ENCODE data around the gene C11orf42.
"Not testable (repeated sequence)": the region's sequence is repeated elsewhere in the genome, so short reads cannot be mapped to it uniquely, and the experiment has no call there.

C11orf42 gene

GRCh38 chr11:6234387-6235107, 29.2 kb downstream of the C11orf42 start, which contains the start of gene FHIP1B:
FHIP1B (minus strand) TSS chr11:6234636; CDS start chr11:6224516, 10,120 bp downstream.
- no peaks in the 10 kb centered on the region for H3K27me3 Mint-ChIP-seq
- H3K4me3 Mint-ChIP-seq = peak within 1 kb of the TSS; percentile 93
- H3K4me1 Mint-ChIP-seq = peaks cover 41% of the 10 kb centered on the region
- peak within 1 kb of the TSS; percentile 88 for H3K27ac Mint-ChIP-seq
- ATAC-seq (peak; percentile 94), DNase-seq (peak; percentile 98)
- H3K36me3 Mint-ChIP-seq (ENCODE audit: low read depth) = no peaks in the 10 kb centered on the region
- H3K9me3 Mint-ChIP-seq = no peaks in the 10 kb centered on the region

- Mint-ChIP-seq H3K36me3 (ENCODE audit: low read depth) (no peaks in the 10 kb centered on the region), H3K27ac (no peak overlapping the region), H3K9me3 (no peaks in the 10 kb centered on the region), H3K4me1 (peaks cover 21% of the 10 kb centered on the region), H3K27me3 (peaks cover 4% of the 10 kb centered on the region), H3K4me3 (no peak overlapping the region)
- ATAC-seq = no peak
- DNase-seq = no peak
These were observed 31.9 kb downstream of the C11orf42 start for GRCh38 chr11:6237266-6237665.

- Mint-ChIP-seq H3K36me3 (ENCODE audit: low read depth) (no peaks in the 10 kb centered on the region), H3K9me3 (no peaks in the 10 kb centered on the region), H3K4me1 (peaks cover 20% of the 10 kb centered on the region), H3K27ac (no peak overlapping the region), H3K27me3 (peaks cover 4% of the 10 kb centered on the region), H3K4me3 (no peak overlapping the region)
- no peak for DNase-seq
- ATAC-seq = no peak
These were observed 32.5 kb downstream of the C11orf42 start for GRCh38 chr11:6237761-6238302.

- H3K9me3 Mint-ChIP-seq = no peaks in the 10 kb centered on the region
- H3K4me1 Mint-ChIP-seq = peaks cover 10% of the 10 kb centered on the region
- no peak within 1 kb of the TSS for H3K27ac Mint-ChIP-seq
- no peak for ATAC-seq
- no peaks in the 10 kb centered on the region for H3K36me3 Mint-ChIP-seq (ENCODE audit: low read depth)
- peaks cover 4% of the 10 kb centered on the region for H3K27me3 Mint-ChIP-seq
- no peak within 1 kb of the TSS for H3K4me3 Mint-ChIP-seq
- DNase-seq = no peak
These were observed 33.5 kb downstream of the C11orf42 start, which contains the start of gene CNGA4 for GRCh38 chr11:6238902-6239301. CNGA4 (plus strand) TSS chr11:6239089; CDS start chr11:6239207, 118 bp downstream.

GRCh38 chr11:6240139-6240538, 34.8 kb downstream of the C11orf42 start:
- Mint-ChIP-seq H3K36me3 (ENCODE audit: low read depth) (no peaks in the 10 kb centered on the region), H3K4me1 (peaks cover 3% of the 10 kb centered on the region), H3K4me3 (no peak overlapping the region), H3K27ac (no peak overlapping the region), H3K9me3 (no peaks in the 10 kb centered on the region), H3K27me3 (peaks cover 4% of the 10 kb centered on the region)
- no peak for DNase-seq
- no peak for ATAC-seq

- Mint-ChIP-seq H3K36me3 (ENCODE audit: low read depth) (no peaks in the 10 kb centered on the region), H3K4me1 (no peaks in the 10 kb centered on the region), H3K27ac (no peak overlapping the region), H3K4me3 (no peak overlapping the region), H3K9me3 (no peaks in the 10 kb centered on the region), H3K27me3 (peaks cover 4% of the 10 kb centered on the region)
- ATAC-seq (no peak), DNase-seq (no peak)
These were observed 35.4 kb downstream of the C11orf42 start for GRCh38 chr11:6240781-6241180.

GRCh38 chr11:6241316-6241715, 36.0 kb downstream of the C11orf42 start:
- Mint-ChIP-seq H3K27me3 (peaks cover 4% of the 10 kb centered on the region), H3K4me3 (no peak overlapping the region), H3K4me1 (no peaks in the 10 kb centered on the region), H3K9me3 (no peaks in the 10 kb centered on the region), H3K36me3 (ENCODE audit: low read depth) (no peaks in the 10 kb centered on the region), H3K27ac (no peak overlapping the region)
- ATAC-seq (no peak), DNase-seq (no peak)

GRCh38 chr11:6245536-6245935, 40.2 kb downstream of the C11orf42 start:
- H3K27ac Mint-ChIP-seq = no peak overlapping the region
- H3K36me3 Mint-ChIP-seq (ENCODE audit: low read depth) = no peaks in the 10 kb centered on the region
- H3K27me3 Mint-ChIP-seq = peaks cover 2% of the 10 kb centered on the region
- no peaks in the 10 kb centered on the region for H3K9me3 Mint-ChIP-seq
- DNase-seq (no peak), ATAC-seq (no peak)
- H3K4me1 Mint-ChIP-seq = no peaks in the 10 kb centered on the region
- H3K4me3 Mint-ChIP-seq = no peak overlapping the region

GRCh38 chr11:6248248-6248647, 42.9 kb downstream of the C11orf42 start:
- Mint-ChIP-seq H3K36me3 (ENCODE audit: low read depth) (no peaks in the 10 kb centered on the region), H3K27ac (no peak overlapping the region), H3K4me3 (no peak overlapping the region), H3K4me1 (no peaks in the 10 kb centered on the region), H3K27me3 (no peaks in the 10 kb centered on the region), H3K9me3 (no peaks in the 10 kb centered on the region)
- DNase-seq (no peak), ATAC-seq (no peak)

GRCh38 chr11:6248897-6249296, 43.5 kb downstream of the C11orf42 start:
- not testable (repeated sequence) for DNase-seq; H3K9me3 Mint-ChIP-seq; H3K27ac Mint-ChIP-seq; ATAC-seq; H3K4me3 Mint-ChIP-seq; H3K36me3 Mint-ChIP-seq (ENCODE audit: low read depth); H3K27me3 Mint-ChIP-seq; H3K4me1 Mint-ChIP-seq

GRCh38 chr11:6249770-6250555, 44.6 kb downstream of the C11orf42 start:
- Mint-ChIP-seq H3K36me3 (ENCODE audit: low read depth) (no peaks in the 10 kb centered on the region), H3K27ac (no peak overlapping the region), H3K27me3 (no peaks in the 10 kb centered on the region), H3K4me1 (no peaks in the 10 kb centered on the region), H3K4me3 (no peak overlapping the region), H3K9me3 (no peaks in the 10 kb centered on the region)
- DNase-seq (no peak), ATAC-seq (no peak)

- no peaks in the 10 kb centered on the region for H3K4me1 Mint-ChIP-seq
- H3K9me3 Mint-ChIP-seq = no peaks in the 10 kb centered on the region
- no peaks in the 10 kb centered on the region for H3K36me3 Mint-ChIP-seq (ENCODE audit: low read depth)
- H3K27me3 Mint-ChIP-seq = no peaks in the 10 kb centered on the region
- no peak overlapping the region for H3K27ac Mint-ChIP-seq
- H3K4me3 Mint-ChIP-seq = no peak overlapping the region
- ATAC-seq (no peak), DNase-seq (peak; percentile 67)
These were observed 45.9 kb downstream of the C11orf42 start for GRCh38 chr11:6251120-6251733.

GRCh38 chr11:6251990-6252473, 46.7 kb downstream of the C11orf42 start:
- ATAC-seq = no peak

GRCh38 chr11:6253197-6253596, 47.8 kb downstream of the C11orf42 start:
- Mint-ChIP-seq H3K9me3 (no peaks in the 10 kb centered on the region), H3K4me3 (no peak overlapping the region), H3K4me1 (no peaks in the 10 kb centered on the region)

More at GRCh38 chr11:6251990-6252473, 46.7 kb downstream of the C11orf42 start:
- no peaks in the 10 kb centered on the region for H3K27me3 Mint-ChIP-seq
- DNase-seq = no peak
- H3K36me3 Mint-ChIP-seq (ENCODE audit: low read depth) = no peaks in the 10 kb centered on the region
- H3K9me3 Mint-ChIP-seq = no peaks in the 10 kb centered on the region
- H3K4me3 Mint-ChIP-seq = no peak overlapping the region
- H3K4me1 Mint-ChIP-seq = no peaks in the 10 kb centered on the region
- H3K27ac Mint-ChIP-seq = no peak overlapping the region

More at GRCh38 chr11:6253197-6253596, 47.8 kb downstream of the C11orf42 start:
- H3K27ac Mint-ChIP-seq = no peak overlapping the region
- H3K36me3 Mint-ChIP-seq (ENCODE audit: low read depth) = no peaks in the 10 kb centered on the region
- no peak for DNase-seq
- H3K27me3 Mint-ChIP-seq = peaks cover 2% of the 10 kb centered on the region
- ATAC-seq = peak; percentile 36

All from activated naive CD8-positive, alpha-beta T cell treated with anti-CD3 and anti-CD28 coated beads, Interleukin-2, amount 50 U/mL, for 24 hours (primary cell).